A549 (cell line): ENCODE data around the gene CA10.

ENCODE experiments used
- BHLHE40 ChIP-seq: IDR thresholded peaks from 2 replicates; pipeline ENCODE4 v1.6.1; 2012; ENCODE audit warnings: low read depth, low read length, inconsistent platforms
- EP300 ChIP-seq, 2 experiments: fragments of >200 bp; sonication (Bioruptor Twin); formaldehyde crosslinking; IDR thresholded peaks; 2 replicates in 1 of 2; 3 replicates in 1 of 2; pipeline ENCODE4 v1.6.1; 2016 to 2017
- FOSL2 ChIP-seq, 2 experiments: fragments of 450-650 bp in 1 of 2; fragments of >200 bp in 1 of 2; sonication (Bioruptor Twin) in 1 of 2; formaldehyde crosslinking; IDR thresholded peaks; 2 replicates each; pipeline versions ENCODE4 v1.5.0 to v1.6.1; 2016 to 2020; ENCODE audit warnings: mild to moderate bottlenecking in 1 of 2, moderate library complexity in 1 of 2
- MYC ChIP-seq: IDR thresholded peaks from 2 replicates; pipeline ENCODE4 v1.6.1; 2012; ENCODE audit warnings: mild to moderate bottlenecking, inconsistent platforms, low read length, improper control_type of control experiment, borderline replicate concordance
- POLR2A ChIP-seq: IDR thresholded peaks from 2 replicates; pipeline ENCODE4 v1.6.1; 2012; ENCODE audit warnings: mild to moderate bottlenecking, low read length
- TP53 ChIP-seq: fragments of 250-450 bp; sonication (Bioruptor Pico); IDR thresholded peaks from 2 replicates; pipeline ENCODE4 v1.5.0; 2021; ENCODE audit warnings: mild to moderate bottlenecking, moderate library complexity
- TF ChIP-seq, protein P1 (sequence below): fragments of >200 bp; sonication (Bioruptor Twin); formaldehyde crosslinking; IDR thresholded peaks from 3 replicates; pipeline ENCODE4 v1.5.1; 2016
- TF ChIP-seq, protein P2 (sequence below): fragments of 200-600 bp; sonication (generic); IDR thresholded peaks from 2 replicates; pipeline ENCODE4 v1.6.1; 2016; ENCODE audit warnings: antibody characterized with exemption, mild to moderate bottlenecking, moderate library complexity
- TF ChIP-seq, protein P3 (sequence below): IDR thresholded peaks from 2 replicates; pipeline ENCODE4 v1.6.1; 2012

GRCh38 chr17:51933647-51934046 is 224.9 kb downstream of the CA10 start:
- TF ChIP-seq, protein P1, sequence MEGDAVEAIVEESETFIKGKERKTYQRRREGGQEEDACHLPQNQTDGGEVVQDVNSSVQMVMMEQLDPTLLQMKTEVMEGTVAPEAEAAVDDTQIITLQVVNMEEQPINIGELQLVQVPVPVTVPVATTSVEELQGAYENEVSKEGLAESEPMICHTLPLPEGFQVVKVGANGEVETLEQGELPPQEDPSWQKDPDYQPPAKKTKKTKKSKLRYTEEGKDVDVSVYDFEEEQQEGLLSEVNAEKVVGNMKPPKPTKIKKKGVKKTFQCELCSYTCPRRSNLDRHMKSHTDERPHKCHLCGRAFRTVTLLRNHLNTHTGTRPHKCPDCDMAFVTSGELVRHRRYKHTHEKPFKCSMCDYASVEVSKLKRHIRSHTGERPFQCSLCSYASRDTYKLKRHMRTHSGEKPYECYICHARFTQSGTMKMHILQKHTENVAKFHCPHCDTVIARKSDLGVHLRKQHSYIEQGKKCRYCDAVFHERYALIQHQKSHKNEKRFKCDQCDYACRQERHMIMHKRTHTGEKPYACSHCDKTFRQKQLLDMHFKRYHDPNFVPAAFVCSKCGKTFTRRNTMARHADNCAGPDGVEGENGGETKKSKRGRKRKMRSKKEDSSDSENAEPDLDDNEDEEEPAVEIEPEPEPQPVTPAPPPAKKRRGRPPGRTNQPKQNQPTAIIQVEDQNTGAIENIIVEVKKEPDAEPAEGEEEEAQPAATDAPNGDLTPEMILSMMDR: no peak
- TF ChIP-seq FOSL2 (IDR thresholded peaks at IDR 0.05): no peak
- no peak for TF ChIP-seq FOSL2 (CRISPR knock-in tag; IDR thresholded peaks at IDR 0.05)
- TF ChIP-seq MYC: no peak
- TF ChIP-seq BHLHE40: no peak
- TF ChIP-seq POLR2A: no peak
- no peak for TF ChIP-seq EP300 (IDR thresholded peaks at IDR 0.05)
- TF ChIP-seq, protein P2, sequence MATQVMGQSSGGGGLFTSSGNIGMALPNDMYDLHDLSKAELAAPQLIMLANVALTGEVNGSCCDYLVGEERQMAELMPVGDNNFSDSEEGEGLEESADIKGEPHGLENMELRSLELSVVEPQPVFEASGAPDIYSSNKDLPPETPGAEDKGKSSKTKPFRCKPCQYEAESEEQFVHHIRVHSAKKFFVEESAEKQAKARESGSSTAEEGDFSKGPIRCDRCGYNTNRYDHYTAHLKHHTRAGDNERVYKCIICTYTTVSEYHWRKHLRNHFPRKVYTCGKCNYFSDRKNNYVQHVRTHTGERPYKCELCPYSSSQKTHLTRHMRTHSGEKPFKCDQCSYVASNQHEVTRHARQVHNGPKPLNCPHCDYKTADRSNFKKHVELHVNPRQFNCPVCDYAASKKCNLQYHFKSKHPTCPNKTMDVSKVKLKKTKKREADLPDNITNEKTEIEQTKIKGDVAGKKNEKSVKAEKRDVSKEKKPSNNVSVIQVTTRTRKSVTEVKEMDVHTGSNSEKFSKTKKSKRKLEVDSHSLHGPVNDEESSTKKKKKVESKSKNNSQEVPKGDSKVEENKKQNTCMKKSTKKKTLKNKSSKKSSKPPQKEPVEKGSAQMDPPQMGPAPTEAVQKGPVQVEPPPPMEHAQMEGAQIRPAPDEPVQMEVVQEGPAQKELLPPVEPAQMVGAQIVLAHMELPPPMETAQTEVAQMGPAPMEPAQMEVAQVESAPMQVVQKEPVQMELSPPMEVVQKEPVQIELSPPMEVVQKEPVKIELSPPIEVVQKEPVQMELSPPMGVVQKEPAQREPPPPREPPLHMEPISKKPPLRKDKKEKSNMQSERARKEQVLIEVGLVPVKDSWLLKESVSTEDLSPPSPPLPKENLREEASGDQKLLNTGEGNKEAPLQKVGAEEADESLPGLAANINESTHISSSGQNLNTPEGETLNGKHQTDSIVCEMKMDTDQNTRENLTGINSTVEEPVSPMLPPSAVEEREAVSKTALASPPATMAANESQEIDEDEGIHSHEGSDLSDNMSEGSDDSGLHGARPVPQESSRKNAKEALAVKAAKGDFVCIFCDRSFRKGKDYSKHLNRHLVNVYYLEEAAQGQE: no peak
- TF ChIP-seq, protein P3, sequence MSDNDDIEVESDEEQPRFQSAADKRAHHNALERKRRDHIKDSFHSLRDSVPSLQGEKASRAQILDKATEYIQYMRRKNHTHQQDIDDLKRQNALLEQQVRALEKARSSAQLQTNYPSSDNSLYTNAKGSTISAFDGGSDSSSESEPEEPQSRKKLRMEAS: no peak
- TF ChIP-seq TP53: no peak
